Upper lobe of left lung (tissue), 4 donors: Measurements from ENCODE around the gene NDUFAF8.

Experiments used
- POLR2A ChIP-seq, 4 donors: fragments of 450-650 bp; IDR thresholded peaks; one replicate each; pipeline ENCODE4 v1.5.1; 2016 to 2017; ENCODE audit warnings: antibody characterized with exemption in 4 of 4, mild to moderate bottlenecking in 2 of 4
- TF ChIP-seq, protein P1 (sequence below), 6 experiments: fragments of 450-650 bp in 4 of 6; fragments of 200-600 bp in 2 of 6; sonication (generic) in 2 of 6; IDR thresholded peaks; one replicate each; pipeline ENCODE4 v1.5.1; 2016 to 2019; ENCODE audit warnings: antibody characterized with exemption in 6 of 6

DNA sequence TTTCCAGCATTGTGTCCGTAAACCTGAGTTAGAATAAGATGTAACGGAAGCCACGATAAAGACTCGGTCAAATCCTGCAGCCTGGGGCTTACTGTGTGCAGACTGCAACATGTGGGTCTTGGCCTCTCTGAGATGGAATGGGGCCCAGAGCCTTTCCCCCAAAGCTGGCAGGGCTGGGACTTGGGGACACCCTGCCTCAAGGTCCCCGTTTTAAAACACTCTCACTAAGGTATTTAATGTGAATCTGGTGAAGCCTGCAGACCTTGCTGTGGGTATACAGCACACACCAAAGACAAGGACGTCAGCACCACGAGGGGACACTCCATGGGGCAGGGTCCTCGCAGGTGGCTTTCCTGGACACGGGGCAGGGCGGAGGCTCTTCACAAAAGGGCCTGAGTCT is 2.1 kb downstream of the NDUFAF8 start:
- TF ChIP-seq, protein P1, sequence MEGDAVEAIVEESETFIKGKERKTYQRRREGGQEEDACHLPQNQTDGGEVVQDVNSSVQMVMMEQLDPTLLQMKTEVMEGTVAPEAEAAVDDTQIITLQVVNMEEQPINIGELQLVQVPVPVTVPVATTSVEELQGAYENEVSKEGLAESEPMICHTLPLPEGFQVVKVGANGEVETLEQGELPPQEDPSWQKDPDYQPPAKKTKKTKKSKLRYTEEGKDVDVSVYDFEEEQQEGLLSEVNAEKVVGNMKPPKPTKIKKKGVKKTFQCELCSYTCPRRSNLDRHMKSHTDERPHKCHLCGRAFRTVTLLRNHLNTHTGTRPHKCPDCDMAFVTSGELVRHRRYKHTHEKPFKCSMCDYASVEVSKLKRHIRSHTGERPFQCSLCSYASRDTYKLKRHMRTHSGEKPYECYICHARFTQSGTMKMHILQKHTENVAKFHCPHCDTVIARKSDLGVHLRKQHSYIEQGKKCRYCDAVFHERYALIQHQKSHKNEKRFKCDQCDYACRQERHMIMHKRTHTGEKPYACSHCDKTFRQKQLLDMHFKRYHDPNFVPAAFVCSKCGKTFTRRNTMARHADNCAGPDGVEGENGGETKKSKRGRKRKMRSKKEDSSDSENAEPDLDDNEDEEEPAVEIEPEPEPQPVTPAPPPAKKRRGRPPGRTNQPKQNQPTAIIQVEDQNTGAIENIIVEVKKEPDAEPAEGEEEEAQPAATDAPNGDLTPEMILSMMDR (IDR thresholded peaks at IDR 0.05), result no peak
- TF ChIP-seq POLR2A (IDR thresholded peaks at IDR 0.05), result no peak
